Left lung (tissue), 10 donors: ENCODE data around the gene MSRB2. TPM values are rescaled to one million over a fixed set of nuclear protein-coding genes. Genes with fewer than 3 reads are reported as not detected.
"Not testable (repeated sequence)": the region's sequence is repeated elsewhere in the genome, so short reads cannot be mapped to it uniquely, and the experiment has no call there.

Experiments
- ATAC-seq: fragments of 200-7000 bp; cut with Tn5 transposase; one replicate; pipeline ENCODE4 v1.9.1; 2020; ENCODE audit warnings: moderate library complexity
- DNase-seq, 4 donors: peaks; one replicate each; pipeline ENCODE4 v3.0.0-alpha.2; 2013 to 2020
- H3K27ac ChIP-seq, 2 donors: fragments of 200-600 bp; sonication (generic) in 1 of 2; one replicate each; pipeline versions ENCODE4 v1.5.0 to v1.8.0; 2020 to 2021
- H3K27me3 ChIP-seq, 2 donors: fragments of 200-600 bp; sonication (generic) in 1 of 2; one replicate each; pipeline versions ENCODE4 v1.5.0 to v1.8.0; 2020 to 2021
- H3K36me3 ChIP-seq, 2 donors: fragments of 200-600 bp; sonication (generic) in 1 of 2; one replicate each; pipeline versions ENCODE4 v1.5.0 to v1.8.0; 2020 to 2021
- H3K4me1 ChIP-seq, 2 donors: fragments of 200-600 bp; one replicate each; pipeline ENCODE4 v1.8.0; 2021
- H3K4me3 ChIP-seq, 2 donors: fragments of 200-600 bp; sonication (generic) in 1 of 2; one replicate each; pipeline versions ENCODE4 v1.5.0 to v1.8.0; 2020 to 2021; ENCODE audit warnings: mild to moderate bottlenecking in 1 of 2
- H3K9me3 ChIP-seq, 2 donors: fragments of 200-600 bp; sonication (generic) in 1 of 2; one replicate each; pipeline versions ENCODE4 v1.5.0 to v1.8.0; 2020 to 2021
- CTCF ChIP-seq, 2 donors: fragments of 200-600 bp; sonication (generic) in 1 of 2; IDR thresholded peaks; one replicate each; pipeline versions ENCODE4 v1.5.0 to v1.8.0; 2021; ENCODE audit warnings: antibody characterized with exemption in 2 of 2
- intact Hi-C, 2 donors: fragments of 100-400 bp; cut with DNase I; formaldehyde crosslinking; loops; one replicate each; pipeline versions ENCODE4 v1.11.2 to v1.14.2; 2022
- polyA plus RNA-seq, 6 donors: library from polyadenylated mRNA; unstranded; fragments of 120-200 nt; gene quantifications; one replicate each; pipeline ENCODE4 v1.2.1, GENCODE V29; 2013; ENCODE audit not compliant: insufficient read length in 6 of 6
- total RNA-seq, 2 donors: library from RNA; stranded (reverse); fragmentation: NEBNext Ultra II Directional; extraction: Animal tissue kit (Norgen Biotek cat#: 25700); gene quantifications; one replicate each; pipeline ENCODE4 v1.2.1, GENCODE V29; 2021
- donor health status: DM: no; HTN: yes; CAD: no.
- donor health status: DM: no; HTN: no; CAD: no.

The MSRB2 gene
- total and polyA plus RNA-seq, 8 donors: 28.0 to 41.0 (median 38.0) TPM

DNA sequence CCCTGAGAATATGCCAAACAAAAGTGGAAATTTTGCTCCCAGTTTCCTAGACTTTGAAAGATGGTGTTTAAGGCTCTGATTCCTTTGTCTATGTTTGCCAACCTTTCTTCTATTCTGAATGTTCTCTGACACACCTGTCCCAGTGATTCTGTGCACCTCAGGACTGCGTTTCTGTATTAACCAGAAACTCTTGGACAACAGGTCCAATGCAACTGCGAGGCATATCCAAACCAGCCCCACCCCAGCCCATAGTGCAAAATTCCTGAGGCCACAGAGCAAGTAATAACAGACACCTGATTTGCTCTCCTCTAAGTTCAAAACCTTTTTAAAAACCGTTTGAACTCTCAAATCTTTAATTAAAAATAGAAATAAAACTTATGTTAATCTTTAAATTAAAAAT lies 37.0 kb upstream of the MSRB2 start:
- Histone ChIP-seq H3K4me3 (no peak overlapping the region), H3K4me1 (no peaks in the 10 kb centered on the region), H3K9me3 (no peaks in the 10 kb centered on the region), H3K36me3 (no peaks in the 10 kb centered on the region), H3K27ac (no peak overlapping the region), H3K27me3 (no peaks in the 10 kb centered on the region)
- DNase-seq (no peak), ATAC-seq (no peak)
- intact Hi-C loops: no loop called here
- TF ChIP-seq CTCF (IDR thresholded peaks at IDR 0.05): no peak

- H3K9me3 ChIP-seq: no peaks in the 10 kb centered on the region
- no peaks in the 10 kb centered on the region for H3K36me3 ChIP-seq
- no peaks in the 10 kb centered on the region for H3K27me3 ChIP-seq
- no peak overlapping the region for H3K4me3 ChIP-seq
- ATAC-seq (no peak), DNase-seq (no peak)
- no peak for TF ChIP-seq CTCF (IDR thresholded peaks at IDR 0.05)
- H3K27ac ChIP-seq: no peak overlapping the region
- H3K4me1 ChIP-seq: peaks cover 2 to 4% of the 10 kb centered on the region in 2 donors
- intact Hi-C loops: no loop called here
These were observed 34.5 kb upstream of the MSRB2 start for GRCh38 chr10:23060918-23061317.

GRCh38 chr10:23063045-23063972 lies 32.1 kb upstream of the MSRB2 start:
- intact Hi-C loops: no loop called here
- H3K9me3 ChIP-seq: no peaks in the 10 kb centered on the region
- H3K27me3 ChIP-seq: no peaks in the 10 kb centered on the region
- H3K27ac ChIP-seq: no peak overlapping the region
- TF ChIP-seq CTCF (IDR thresholded peaks at IDR 0.05): no peak
- peak in 1 of 4 donors; percentile 29 for DNase-seq
- peak; percentile 12 for ATAC-seq
- H3K4me1 ChIP-seq: peaks cover 2 to 4% of the 10 kb centered on the region in 2 donors
- no peaks in the 10 kb centered on the region for H3K36me3 ChIP-seq
- H3K4me3 ChIP-seq: no peak overlapping the region

DNA sequence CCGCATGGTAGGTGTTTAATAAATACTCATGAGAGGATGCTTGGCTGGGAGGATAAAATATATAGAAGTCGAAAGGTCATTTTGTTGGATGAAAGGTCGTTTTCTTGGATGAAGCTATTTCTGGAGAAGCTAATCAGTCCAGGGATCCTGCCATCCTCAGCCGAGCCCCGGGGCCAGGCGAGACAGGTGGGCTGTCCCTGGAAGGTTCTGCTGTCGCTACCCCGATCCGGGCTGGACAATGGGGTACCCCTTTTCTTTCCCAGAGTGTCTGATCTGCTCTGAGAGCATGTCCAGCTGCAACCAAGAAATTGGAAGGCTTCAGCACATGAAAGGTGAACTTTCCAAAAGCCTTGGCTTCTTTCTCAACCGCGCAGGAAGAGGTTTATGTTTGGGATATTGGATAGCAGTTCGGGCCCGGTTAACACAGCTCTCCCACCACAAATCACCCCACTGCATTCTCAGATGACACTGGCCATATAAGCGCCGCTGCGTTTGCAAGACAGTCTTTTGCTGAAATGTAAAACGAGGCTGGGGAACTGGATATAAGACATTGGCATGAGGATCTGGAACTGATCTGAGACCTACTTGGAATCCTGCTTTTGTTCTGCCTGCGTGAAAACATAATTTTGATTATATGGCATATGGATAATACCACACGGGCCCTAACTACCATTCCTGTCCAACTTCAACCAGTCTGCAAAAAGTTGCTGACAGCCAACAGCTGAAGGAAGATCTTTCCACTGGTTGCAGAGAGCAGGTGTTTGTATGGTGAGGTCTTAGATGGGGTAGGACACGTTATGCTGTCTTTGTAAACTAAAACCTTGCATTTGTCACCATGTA lies 31.2 kb upstream of the MSRB2 start:
- DNase-seq (peak in 1 of 4 donors; percentile 76), ATAC-seq (no peak)
- Histone ChIP-seq H3K9me3 (no peaks in the 10 kb centered on the region), H3K27ac (no peak overlapping the region), H3K4me3 (no peak overlapping the region), H3K36me3 (no peaks in the 10 kb centered on the region), H3K4me1 (peaks cover 2 to 4% of the 10 kb centered on the region in 2 donors), H3K27me3 (no peaks in the 10 kb centered on the region)
- TF ChIP-seq CTCF (IDR thresholded peaks at IDR 0.05): no peak
- intact Hi-C loops: no loop called here

DNA sequence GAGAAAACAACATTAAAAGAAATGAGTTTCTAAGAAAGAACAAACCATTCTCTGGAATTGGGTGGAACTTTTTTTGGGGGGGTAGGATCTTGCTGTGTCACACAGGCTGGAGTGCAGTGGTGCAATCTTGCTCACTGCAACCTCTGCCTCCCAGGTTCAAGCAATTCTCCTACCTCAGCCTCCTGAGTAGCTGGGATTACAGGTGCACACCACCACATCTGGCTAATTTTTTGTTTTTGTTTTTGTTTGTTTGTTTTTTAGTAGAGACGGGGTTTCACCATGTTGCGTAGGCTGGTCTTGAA lies 30.6 kb upstream of the MSRB2 start:
- H3K9me3 ChIP-seq, H3K36me3 ChIP-seq, H3K4me3 ChIP-seq, DNase-seq, intact Hi-C loops, H3K4me1 ChIP-seq, ATAC-seq, H3K27ac ChIP-seq, H3K27me3 ChIP-seq: not testable (repeated sequence)
